CD1c-positive myeloid dendritic cell (primary cell): Measurements from ENCODE around the gene RAB3C.
"Not testable (repeated sequence)": the region's sequence is repeated elsewhere in the genome, so short reads cannot be mapped to it uniquely, and the experiment has no call there.

Source experiments
- DNase-seq: peaks from one replicate; pipeline ENCODE4 v3.0.0-alpha.2; 2016; ENCODE audit errors: extremely low spot score

Gene RAB3C

GRCh38 chr5:58675341-58675740 is 92.5 kb downstream of the RAB3C start:
- no peak for DNase-seq

DNA sequence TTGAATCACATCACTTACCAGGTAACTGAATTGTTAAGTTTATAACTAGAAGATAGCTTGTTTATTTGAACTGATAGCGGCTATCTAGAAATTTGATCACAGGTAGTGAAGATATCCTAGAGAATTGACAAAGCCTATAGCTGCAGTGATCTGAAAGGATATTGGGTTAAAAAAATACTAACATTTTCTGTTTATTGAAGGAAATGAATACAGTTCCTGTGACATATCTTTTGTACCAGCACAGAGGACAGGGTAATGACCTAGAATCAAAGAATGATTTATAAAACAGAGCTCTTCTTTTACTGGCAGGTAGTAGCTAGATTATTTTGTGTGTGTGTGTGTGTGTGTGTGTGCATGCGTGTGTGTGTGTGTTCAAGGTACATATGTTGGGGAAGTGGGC is 94.8 kb downstream of the RAB3C start:
- no peak for DNase-seq

- DNase-seq = no peak
Observed at GRCh38 chr5:58680503-58680902, 97.6 kb downstream of the RAB3C start.

DNA sequence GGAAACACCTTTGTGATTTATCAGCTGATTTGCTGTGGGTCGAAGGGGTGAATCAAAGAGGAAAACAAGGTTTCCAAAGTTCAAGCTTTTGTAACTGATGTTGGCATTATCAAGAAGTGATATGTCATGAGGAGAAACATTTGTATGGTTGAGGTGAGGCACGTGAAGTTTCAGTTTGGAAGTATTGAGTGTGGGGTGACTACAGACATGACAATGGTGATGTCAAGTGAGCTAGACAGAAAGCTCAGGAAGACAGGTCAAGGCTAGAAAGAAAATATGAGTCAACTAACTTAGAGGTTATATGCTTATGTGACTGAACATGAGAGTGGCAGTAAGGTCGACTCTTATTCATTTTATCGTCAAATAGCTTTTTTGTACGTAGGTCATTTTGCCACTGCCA is 99.1 kb downstream of the RAB3C start:
- DNase-seq = no peak

- no peak for DNase-seq
Observed at GRCh38 chr5:58683567-58683966, 100.7 kb downstream of the RAB3C start.

DNA sequence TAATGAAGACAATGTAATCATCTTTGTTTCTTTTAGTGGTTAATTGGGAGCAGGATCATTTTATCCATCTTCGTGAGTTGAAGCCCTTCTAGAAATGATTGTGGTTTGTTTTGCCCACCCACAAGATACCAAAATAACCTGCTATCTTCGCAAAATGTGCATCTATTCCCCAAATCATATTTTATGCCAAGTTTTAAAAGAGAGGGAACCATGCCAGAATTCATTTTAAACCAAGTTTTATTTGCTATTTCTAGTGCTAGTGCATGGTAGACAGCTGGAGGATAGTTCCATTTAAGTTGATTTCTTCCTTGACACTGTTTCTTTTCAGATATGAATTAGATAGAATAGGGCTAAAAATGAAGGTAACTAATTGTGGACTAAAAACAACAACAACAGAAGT is 104.2 kb downstream of the RAB3C start:
- no peak for DNase-seq

- no peak for DNase-seq
Observed at GRCh38 chr5:58687595-58687994, 104.7 kb downstream of the RAB3C start.

- not testable (repeated sequence) for DNase-seq
Observed at GRCh38 chr5:58699088-58699761, 116.3 kb downstream of the RAB3C start.

- DNase-seq = no peak
Observed at GRCh38 chr5:58699762-58700118, 116.9 kb downstream of the RAB3C start.

GRCh38 chr5:58703925-58704555 is 121.2 kb downstream of the RAB3C start:
- no peak for DNase-seq

DNA sequence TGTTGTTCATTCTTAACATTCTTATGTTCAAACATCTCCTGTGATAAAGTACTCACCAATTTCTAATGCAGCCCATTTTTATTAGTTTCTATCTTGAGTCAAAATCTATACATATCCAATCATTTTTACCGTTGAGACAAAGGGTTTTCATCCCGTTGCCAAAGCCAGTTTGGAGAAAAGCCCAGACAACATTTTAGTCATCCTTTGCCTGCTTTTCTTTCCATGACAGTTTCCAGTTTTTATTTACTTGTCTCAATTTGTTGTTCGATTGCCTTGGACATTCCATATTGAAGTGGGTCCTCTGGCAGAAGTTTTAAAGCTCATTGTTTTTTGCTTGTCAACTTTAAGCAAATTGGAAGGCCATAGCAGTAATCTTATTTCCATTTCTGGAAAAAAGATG is 123.9 kb downstream of the RAB3C start:
- DNase-seq = no peak

- DNase-seq = no peak
Observed at GRCh38 chr5:58708456-58708855, 125.6 kb downstream of the RAB3C start.

- DNase-seq = not testable (repeated sequence)
Observed at GRCh38 chr5:58710425-58710824, 127.5 kb downstream of the RAB3C start.

GRCh38 chr5:58710871-58711270 is 128.0 kb downstream of the RAB3C start:
- DNase-seq = no peak

- DNase-seq = no peak
Observed at GRCh38 chr5:58711965-58712364, 129.1 kb downstream of the RAB3C start.

- no peak for DNase-seq
Observed at GRCh38 chr5:58714046-58714445, 131.2 kb downstream of the RAB3C start.

DNA sequence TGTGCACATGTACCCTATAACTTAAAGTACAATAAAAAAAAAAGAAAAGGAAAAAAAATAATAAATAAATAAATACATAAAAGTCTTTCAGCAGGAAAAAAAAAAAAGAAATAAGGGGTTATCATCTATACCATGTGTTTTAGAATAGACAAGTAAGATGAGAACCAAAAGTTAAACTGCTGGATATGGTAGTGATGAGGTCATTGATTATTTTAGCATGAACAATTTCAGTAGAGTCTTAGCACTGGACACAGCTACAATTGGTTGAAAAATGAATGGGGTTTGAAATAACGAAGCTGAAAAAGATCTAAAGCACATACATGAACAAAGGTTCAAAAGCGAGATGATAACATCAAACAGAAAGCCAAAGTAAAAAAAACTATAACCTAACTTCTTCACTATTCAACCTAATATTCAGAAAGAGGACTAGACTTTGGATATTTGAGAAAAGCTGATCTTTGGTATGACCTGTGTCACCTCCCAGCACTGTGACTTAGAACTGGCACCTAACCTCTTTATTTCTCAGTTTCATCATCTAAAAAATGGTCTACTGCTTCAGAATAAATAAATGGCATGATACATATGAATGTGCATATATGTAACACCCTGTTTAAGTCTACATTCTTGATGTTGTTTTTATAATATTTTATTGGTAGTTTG is 133.3 kb downstream of the RAB3C start:
- no peak for DNase-seq

- no peak for DNase-seq
Observed at GRCh38 chr5:58716713-58717112, 133.8 kb downstream of the RAB3C start.

DNA sequence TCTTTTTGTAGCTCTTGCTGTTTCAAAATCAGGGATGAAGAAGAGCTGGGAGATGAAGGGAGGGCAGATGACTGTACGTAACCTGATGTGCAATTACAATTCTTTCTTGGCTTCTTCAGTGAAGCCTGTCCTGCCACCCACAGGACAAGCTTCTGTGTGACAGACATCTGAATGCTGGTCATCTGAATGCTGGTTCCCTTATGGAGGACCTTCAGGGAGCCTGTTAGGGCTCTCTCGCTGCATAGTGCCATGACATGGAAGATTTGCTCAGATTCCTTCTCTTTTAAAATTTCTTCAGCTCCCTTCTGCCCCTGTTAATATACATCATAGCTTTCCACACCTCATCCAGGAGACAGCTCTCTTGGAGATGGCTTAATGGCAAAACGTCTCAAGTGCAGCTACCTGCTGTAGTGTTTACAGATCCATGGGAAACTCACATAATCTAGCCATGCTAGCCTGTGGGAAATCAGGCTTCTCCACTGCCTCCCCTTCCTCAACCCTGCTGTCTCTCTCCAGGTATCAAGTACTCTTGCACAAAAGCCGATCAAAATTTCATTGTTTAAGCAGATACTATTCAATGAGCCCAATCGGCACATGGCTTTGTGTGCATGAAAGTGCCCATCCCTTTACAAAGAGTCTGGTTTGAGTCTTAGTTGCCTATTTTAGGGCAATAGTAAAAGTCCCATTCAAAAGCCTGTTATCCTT is 134.6 kb downstream of the RAB3C start:
- DNase-seq = no peak

GRCh38 chr5:58718269-58718978 is 135.5 kb downstream of the RAB3C start:
- DNase-seq = no peak

DNA sequence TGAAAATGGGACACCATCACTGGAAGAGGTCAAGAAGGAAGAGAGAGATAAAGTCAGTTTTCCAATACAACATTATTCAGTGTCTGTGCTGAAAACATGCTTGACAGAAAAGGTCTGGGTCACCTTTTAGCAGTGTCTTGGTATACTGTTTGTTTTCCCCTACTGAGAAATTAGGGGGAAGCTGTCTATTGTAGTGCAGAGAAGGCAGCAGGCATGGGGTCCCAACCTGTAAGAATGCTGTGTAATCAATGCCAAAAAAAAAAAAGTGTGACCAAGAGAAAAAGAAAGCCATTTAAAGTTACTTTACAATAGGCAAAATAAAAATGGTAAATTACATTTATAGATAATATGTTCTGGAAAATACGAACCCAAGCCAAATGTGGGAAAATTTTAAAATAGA is 139.3 kb downstream of the RAB3C start:
- no peak for DNase-seq

DNA sequence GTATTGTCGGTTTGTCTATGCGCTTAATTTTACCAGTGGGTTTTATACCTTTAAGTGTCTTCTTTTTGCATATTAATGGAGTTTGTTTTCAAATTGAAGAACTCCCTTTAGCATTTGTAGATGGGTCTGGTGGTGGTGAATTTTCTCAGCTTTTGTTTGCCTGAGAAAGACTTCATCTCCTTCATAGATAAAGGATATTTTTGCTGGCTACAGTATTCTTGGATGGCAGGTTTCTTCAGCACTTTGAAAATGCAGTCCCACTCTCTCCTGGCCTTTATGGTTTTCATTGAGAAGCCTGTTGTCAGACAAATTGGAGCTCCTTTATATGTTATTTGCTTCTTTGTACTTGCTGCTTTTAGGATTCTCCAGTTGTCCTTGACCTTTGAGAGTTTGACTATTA is 142.1 kb downstream of the RAB3C start:
- no peak for DNase-seq
